Stimulated activated effector memory CD8-positive, alpha-beta T cell treated with anti-CD3 and anti-CD28 coated beads, Interleukin-12 subunit alpha, Interleukin-12 subunit beta, amount 100 ng/mL, for 72 hours (primary cell): ENCODE results near the gene BRWD1.
"Not testable (repeated sequence)": the region's sequence is repeated elsewhere in the genome, so short reads cannot be mapped to it uniquely, and the experiment has no call there.

ENCODE experiments used
- ATAC-seq: fragments of 150-1000 bp; cut with Tn5 transposase; 2 replicates; pipeline ENCODE4 v1.10.0; 2021
- DNase-seq, 2 donors: peaks; one replicate each; pipeline ENCODE4 v3.0.0; 2021 to 2022; ENCODE audit warnings: low spot score in 2 of 2
- H3K27ac Mint-ChIP-seq: one replicate; pipeline ENCODE4 v1.8.0; 2022; ENCODE audit warnings: mild to moderate bottlenecking, mixed read lengths
- H3K36me3 Mint-ChIP-seq: one replicate; pipeline ENCODE4 v1.8.0; 2022; ENCODE audit warnings: mild to moderate bottlenecking, mixed read lengths
- H3K4me1 Mint-ChIP-seq: one replicate; pipeline ENCODE4 v1.8.0; 2022; ENCODE audit warnings: mixed read lengths
- H3K4me3 Mint-ChIP-seq: one replicate; pipeline ENCODE4 v1.8.0; 2022; ENCODE audit warnings: mild to moderate bottlenecking, mixed read lengths
- H3K9me3 Mint-ChIP-seq: one replicate; pipeline ENCODE4 v1.8.0; 2022; ENCODE audit warnings: mixed read lengths

BRWD1 gene

GRCh38 chr21:39269620-39270019 lies 43.8 kb downstream of the BRWD1 start:
- Mint-ChIP-seq H3K4me3 (no peak overlapping the region), H3K4me1 (no peaks in the 10 kb centered on the region), H3K9me3 (no peaks in the 10 kb centered on the region), H3K36me3 (peaks cover 100% of the 10 kb centered on the region), H3K27ac (no peak overlapping the region)
- no peak for ATAC-seq
- no peak for DNase-seq

GRCh38 chr21:39265603-39266002 lies 47.8 kb downstream of the BRWD1 start:
- H3K4me3 Mint-ChIP-seq = no peak overlapping the region
- no peak overlapping the region for H3K27ac Mint-ChIP-seq
- ATAC-seq (no peak), DNase-seq (no peak)
- no peaks in the 10 kb centered on the region for H3K9me3 Mint-ChIP-seq
- H3K36me3 Mint-ChIP-seq = peaks cover 100% of the 10 kb centered on the region
- no peaks in the 10 kb centered on the region for H3K4me1 Mint-ChIP-seq

- peaks cover 100% of the 10 kb centered on the region for H3K36me3 Mint-ChIP-seq
- DNase-seq = no peak
- no peak overlapping the region for H3K4me3 Mint-ChIP-seq
- H3K27ac Mint-ChIP-seq = no peak overlapping the region
- no peak for ATAC-seq
- no peaks in the 10 kb centered on the region for H3K9me3 Mint-ChIP-seq
- no peaks in the 10 kb centered on the region for H3K4me1 Mint-ChIP-seq
These were observed 50.1 kb downstream of the BRWD1 start for GRCh38 chr21:39263372-39263771.

GRCh38 chr21:39258207-39258606 lies 55.2 kb downstream of the BRWD1 start:
- no peak for DNase-seq
- Mint-ChIP-seq H3K4me3 (no peak overlapping the region), H3K4me1 (no peaks in the 10 kb centered on the region), H3K36me3 (peaks cover 100% of the 10 kb centered on the region), H3K9me3 (no peaks in the 10 kb centered on the region), H3K27ac (no peak overlapping the region)
- ATAC-seq = no peak

- DNase-seq = no peak
- peaks cover 99% of the 10 kb centered on the region for H3K36me3 Mint-ChIP-seq
- H3K27ac Mint-ChIP-seq = no peak overlapping the region
- no peaks in the 10 kb centered on the region for H3K4me1 Mint-ChIP-seq
- H3K4me3 Mint-ChIP-seq = no peak overlapping the region
- no peak for ATAC-seq
- H3K9me3 Mint-ChIP-seq = no peaks in the 10 kb centered on the region
These were observed 62.1 kb downstream of the BRWD1 start for GRCh38 chr21:39251326-39251725.

- ATAC-seq (no peak), DNase-seq (no peak)
- Mint-ChIP-seq H3K36me3 (peaks cover 86% of the 10 kb centered on the region), H3K9me3 (no peaks in the 10 kb centered on the region), H3K27ac (no peak overlapping the region), H3K4me1 (peaks cover 14% of the 10 kb centered on the region), H3K4me3 (no peak overlapping the region)
These were observed 75.2 kb downstream of the BRWD1 start for GRCh38 chr21:39238275-39238674.

- DNase-seq = no peak
- peaks cover 8% of the 10 kb centered on the region for H3K4me1 Mint-ChIP-seq
- no peak overlapping the region for H3K4me3 Mint-ChIP-seq
- ATAC-seq = no peak
- peaks cover 100% of the 10 kb centered on the region for H3K36me3 Mint-ChIP-seq
- H3K9me3 Mint-ChIP-seq = no peaks in the 10 kb centered on the region
- peak overlapping the region; percentile 80 for H3K27ac Mint-ChIP-seq
These were observed 80.6 kb downstream of the BRWD1 start for GRCh38 chr21:39232861-39233291.

- peaks cover 99% of the 10 kb centered on the region for H3K36me3 Mint-ChIP-seq
- no peaks in the 10 kb centered on the region for H3K4me1 Mint-ChIP-seq
- DNase-seq = no peak
- no peak overlapping the region for H3K4me3 Mint-ChIP-seq
- ATAC-seq = peak; percentile 87
- peak overlapping the region; percentile 65 for H3K27ac Mint-ChIP-seq
- H3K9me3 Mint-ChIP-seq = no peaks in the 10 kb centered on the region
These were observed 88.5 kb downstream of the BRWD1 start for GRCh38 chr21:39224930-39225329.

- Mint-ChIP-seq H3K4me1 (no peaks in the 10 kb centered on the region), H3K9me3 (no peaks in the 10 kb centered on the region), H3K27ac (peak overlapping the region; percentile 58), H3K36me3 (peaks cover 99% of the 10 kb centered on the region), H3K4me3 (no peak overlapping the region)
- ATAC-seq (no peak), DNase-seq (no peak)
These were observed 91.4 kb downstream of the BRWD1 start for GRCh38 chr21:39221997-39222486.

- H3K4me3 Mint-ChIP-seq = no peak overlapping the region
- H3K36me3 Mint-ChIP-seq = peaks cover 94% of the 10 kb centered on the region
- no peaks in the 10 kb centered on the region for H3K9me3 Mint-ChIP-seq
- peak overlapping the region; percentile 58 for H3K27ac Mint-ChIP-seq
- H3K4me1 Mint-ChIP-seq = no peaks in the 10 kb centered on the region
- ATAC-seq (no peak), DNase-seq (no peak)
These were observed 92.0 kb downstream of the BRWD1 start for GRCh38 chr21:39221282-39221996.

GRCh38 chr21:39220875-39221274 lies 92.6 kb downstream of the BRWD1 start:
- H3K4me1 Mint-ChIP-seq, H3K9me3 Mint-ChIP-seq, H3K4me3 Mint-ChIP-seq, ATAC-seq, H3K27ac Mint-ChIP-seq, DNase-seq: not testable (repeated sequence)
- peaks cover 89% of the 10 kb centered on the region for H3K36me3 Mint-ChIP-seq

- H3K9me3 Mint-ChIP-seq = no peaks in the 10 kb centered on the region
- ATAC-seq (no peak), DNase-seq (no peak)
- no peak overlapping the region for H3K27ac Mint-ChIP-seq
- H3K4me1 Mint-ChIP-seq = no peaks in the 10 kb centered on the region
- peaks cover 90% of the 10 kb centered on the region for H3K36me3 Mint-ChIP-seq
- H3K4me3 Mint-ChIP-seq = no peak overlapping the region
These were observed 93.3 kb downstream of the BRWD1 start for GRCh38 chr21:39220150-39220549.

- no peak for ATAC-seq
- no peaks in the 10 kb centered on the region for H3K9me3 Mint-ChIP-seq
- no peak overlapping the region for H3K27ac Mint-ChIP-seq
- H3K4me3 Mint-ChIP-seq = no peak overlapping the region
- no peak for DNase-seq
- no peaks in the 10 kb centered on the region for H3K4me1 Mint-ChIP-seq
- peaks cover 90% of the 10 kb centered on the region for H3K36me3 Mint-ChIP-seq
These were observed 95.4 kb downstream of the BRWD1 start for GRCh38 chr21:39218082-39218409.

GRCh38 chr21:39217356-39218081 lies 95.9 kb downstream of the BRWD1 start:
- no peak overlapping the region for H3K4me3 Mint-ChIP-seq
- H3K27ac Mint-ChIP-seq = no peak overlapping the region

GRCh38 chr21:39216290-39216689 lies 97.1 kb downstream of the BRWD1 start:
- H3K4me1 Mint-ChIP-seq = no peaks in the 10 kb centered on the region
- no peak for DNase-seq
- no peak overlapping the region for H3K4me3 Mint-ChIP-seq
- H3K27ac Mint-ChIP-seq = no peak overlapping the region
- no peaks in the 10 kb centered on the region for H3K9me3 Mint-ChIP-seq
- H3K36me3 Mint-ChIP-seq = peaks cover 89% of the 10 kb centered on the region
- no peak for ATAC-seq

More at GRCh38 chr21:39217356-39218081, 95.9 kb downstream of the BRWD1 start:
- DNase-seq (no peak), ATAC-seq (no peak)
- no peaks in the 10 kb centered on the region for H3K4me1 Mint-ChIP-seq
- no peaks in the 10 kb centered on the region for H3K9me3 Mint-ChIP-seq
- peaks cover 90% of the 10 kb centered on the region for H3K36me3 Mint-ChIP-seq

GRCh38 chr21:39215078-39215477 lies 98.4 kb downstream of the BRWD1 start:
- H3K9me3 Mint-ChIP-seq = no peaks in the 10 kb centered on the region
- H3K27ac Mint-ChIP-seq = no peak overlapping the region
- H3K4me1 Mint-ChIP-seq = no peaks in the 10 kb centered on the region
- ATAC-seq (no peak), DNase-seq (no peak)
- H3K4me3 Mint-ChIP-seq = no peak overlapping the region
- H3K36me3 Mint-ChIP-seq = peaks cover 89% of the 10 kb centered on the region
